Measurements from ENCODE around the gene RUNDC3A.
"Not testable (repeated sequence)": the region's sequence is repeated elsewhere in the genome, so short reads cannot be mapped to it uniquely, and the experiment has no call there.

RUNDC3A gene

GRCh38 chr17:44321246-44322120, 13.1 kb downstream of the RUNDC3A start:
- DNase-seq: no peak

DNA sequence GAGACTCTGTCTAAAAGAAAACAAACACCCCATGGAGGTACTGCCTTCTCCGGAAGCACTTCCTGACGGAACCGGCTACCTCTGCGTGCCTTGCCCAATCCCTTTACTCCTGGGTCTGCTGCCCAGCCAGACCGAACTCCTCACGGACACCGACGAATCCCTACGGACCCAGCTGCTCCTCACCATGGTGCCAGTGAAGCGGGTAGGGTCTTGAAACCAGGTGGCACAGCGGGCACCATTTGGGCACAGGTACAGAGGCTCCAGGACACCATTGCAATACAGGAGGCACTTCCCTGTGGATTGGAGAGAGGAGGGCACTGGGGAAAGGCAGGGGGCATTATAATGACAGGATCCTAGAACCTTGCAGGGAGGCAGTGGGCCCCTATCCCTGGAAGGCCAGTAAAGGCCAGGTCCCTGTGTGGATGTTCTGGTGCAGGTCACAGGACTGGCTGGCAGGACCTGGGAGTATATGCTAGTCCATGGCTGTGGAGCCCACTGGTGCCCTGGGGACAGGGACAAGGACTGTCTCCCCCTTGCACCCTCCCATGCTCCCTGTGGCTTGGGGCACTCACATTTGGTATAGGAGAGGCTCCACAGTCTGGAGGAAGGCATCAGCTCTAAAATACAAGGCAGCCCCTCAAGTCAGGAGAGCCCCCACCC, 14.0 kb downstream of the RUNDC3A start:
- no peak for DNase-seq

- no peak for DNase-seq
Measured at GRCh38 chr17:44323359-44324091, 15.1 kb downstream of the RUNDC3A start.

DNA sequence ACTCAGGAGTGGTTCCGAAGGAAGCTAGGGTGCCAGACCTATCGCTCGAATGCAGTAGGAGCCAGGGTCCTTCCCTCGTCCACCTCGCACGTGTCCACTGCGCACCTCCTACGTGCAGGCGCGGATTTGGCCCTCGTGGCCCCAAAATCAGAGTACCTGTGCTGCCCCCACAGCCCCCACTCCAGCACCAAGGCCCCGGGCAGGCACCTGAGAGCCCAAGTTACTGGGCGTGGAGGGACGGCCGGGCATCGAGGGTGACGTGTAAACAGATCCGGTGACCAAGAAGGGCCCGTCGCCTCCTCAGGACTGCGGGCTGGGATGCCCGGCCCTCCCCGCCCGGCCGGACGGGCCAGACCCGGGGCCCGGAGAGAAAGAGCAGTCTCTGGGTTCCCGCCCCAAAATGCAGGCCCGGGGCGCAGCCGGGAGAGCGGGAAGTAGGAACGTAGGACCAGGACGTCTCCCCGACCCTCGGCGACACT, 15.7 kb downstream of the RUNDC3A start:
- peak; percentile 68 for DNase-seq

- peak; percentile 97 for DNase-seq
Measured at GRCh38 chr17:44324571-44325275, 16.3 kb downstream of the RUNDC3A start, which contains the start of gene SLC25A39. Gene SLC25A39, minus strand, starts transcription at chr17:44324823. Its CDS starts 1,261 bp downstream, at chr17:44323562.

DNA sequence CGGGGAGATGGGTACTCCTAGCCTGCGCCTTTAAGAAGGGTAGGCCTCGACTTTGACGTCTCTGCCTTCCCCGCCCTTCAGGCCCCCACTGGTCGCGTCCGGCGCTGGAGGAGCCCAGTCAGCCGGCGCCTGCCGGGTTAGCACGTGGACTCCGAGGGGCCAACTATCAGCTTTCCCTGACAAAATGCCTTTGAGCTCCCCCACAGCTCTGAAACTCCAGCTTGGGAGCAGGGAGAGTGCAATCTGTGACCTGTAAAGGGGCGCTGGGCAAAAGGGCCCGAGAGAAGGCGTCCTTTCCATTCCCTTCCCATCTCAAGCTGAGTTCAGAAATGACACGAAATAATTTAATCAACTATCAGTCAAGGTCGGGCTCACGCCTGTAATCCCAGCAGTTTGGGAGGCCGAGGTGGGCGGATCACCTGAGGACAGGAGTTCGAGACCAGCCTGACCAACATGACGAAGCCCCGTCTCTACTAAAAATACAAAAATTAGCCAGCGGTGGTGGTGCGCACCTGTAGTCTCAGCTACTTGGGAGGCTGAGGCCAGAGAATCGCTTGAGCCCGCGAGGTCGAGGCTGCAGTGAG, 18.6 kb downstream of the RUNDC3A start:
- peak; percentile 94 for DNase-seq

- DNase-seq: no peak
Measured at GRCh38 chr17:44327715-44328449, 19.5 kb downstream of the RUNDC3A start.

DNA sequence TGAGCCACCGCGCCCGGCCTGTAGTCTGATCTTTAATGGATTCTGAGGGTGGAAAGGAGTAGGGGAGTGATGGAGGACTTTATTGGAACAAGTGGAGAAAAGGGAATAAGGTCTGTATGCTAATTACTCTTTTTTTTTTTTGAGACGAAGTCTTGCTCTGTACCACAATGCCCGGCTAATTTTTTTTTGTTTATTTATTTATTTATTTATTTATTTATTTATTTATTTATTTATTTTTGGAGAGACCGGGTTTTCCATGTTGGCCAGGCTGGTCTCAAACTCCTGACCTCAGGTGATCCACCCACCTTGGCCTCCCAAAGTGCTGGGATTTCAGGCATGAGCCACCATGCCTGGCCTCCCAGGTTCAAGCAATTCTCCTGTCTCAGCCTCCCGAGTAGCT, 21.1 kb downstream of the RUNDC3A start:
- not testable (repeated sequence) for DNase-seq

DNA sequence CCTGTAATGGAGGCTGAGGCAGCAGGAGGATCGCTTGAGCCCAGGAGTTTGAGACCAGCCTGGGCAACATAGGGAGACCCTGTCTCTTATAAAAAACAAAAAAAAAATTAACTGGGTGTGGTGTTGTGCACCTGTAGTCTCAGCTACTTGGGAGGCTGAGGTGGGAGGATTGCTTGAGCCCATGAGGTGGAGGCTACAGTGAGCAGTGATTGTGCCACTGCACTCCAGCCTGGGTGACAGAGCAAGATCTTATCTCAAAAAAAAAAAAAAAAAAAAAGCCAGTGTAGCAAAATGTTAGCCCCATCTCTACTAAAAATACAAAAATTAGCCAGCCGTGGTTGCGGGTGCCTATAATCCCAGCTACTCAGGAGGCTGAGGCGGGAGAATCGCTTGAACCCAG, 21.9 kb downstream of the RUNDC3A start:
- DNase-seq: not testable (repeated sequence)

DNA sequence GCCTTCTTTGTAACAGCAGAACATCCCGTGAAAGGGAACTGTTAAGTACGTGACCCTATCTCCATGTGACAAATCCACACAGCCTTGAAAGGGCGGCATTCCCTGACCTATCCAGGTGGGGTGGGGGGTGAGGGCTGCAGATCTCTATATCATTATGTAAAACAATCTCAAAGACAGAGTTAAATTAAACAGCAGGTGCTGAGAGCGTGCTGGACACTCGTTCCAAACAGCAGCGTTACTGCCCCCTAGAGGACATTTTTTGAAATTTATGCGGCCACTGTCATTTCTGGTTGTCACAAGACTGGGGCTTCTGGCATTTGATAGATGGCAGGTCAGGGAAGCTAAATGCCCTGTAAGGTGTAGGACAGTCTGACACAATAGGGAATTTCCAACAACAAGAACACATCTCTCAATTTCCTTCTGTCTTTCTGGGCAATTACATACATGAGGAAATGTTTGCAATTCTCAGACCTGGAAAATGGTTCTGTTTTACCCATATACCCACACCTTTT, 22.9 kb downstream of the RUNDC3A start:
- peak; percentile 80 for DNase-seq

- no peak for DNase-seq
Measured at GRCh38 chr17:44333371-44333770, 25.0 kb downstream of the RUNDC3A start.

DNA sequence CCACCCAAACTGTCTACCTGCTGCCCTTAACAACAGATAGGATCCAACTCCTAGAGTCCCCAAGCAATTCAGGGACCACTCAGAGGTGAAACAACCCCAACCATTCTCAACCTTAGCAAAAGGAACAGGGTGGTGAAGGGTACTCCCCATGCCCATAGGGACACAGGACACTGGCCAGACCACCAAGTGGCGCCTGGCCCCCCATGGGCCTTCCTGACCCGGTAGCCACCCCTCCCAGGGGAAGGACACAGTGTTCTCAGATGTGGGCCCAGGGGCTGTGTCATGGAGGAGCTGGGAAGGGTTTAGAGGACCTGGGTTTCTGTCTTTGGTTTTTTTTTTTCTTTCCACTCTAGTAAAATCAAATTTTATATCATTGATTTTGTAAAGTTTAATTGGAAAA, 25.9 kb downstream of the RUNDC3A start:
- no peak for DNase-seq

DNA sequence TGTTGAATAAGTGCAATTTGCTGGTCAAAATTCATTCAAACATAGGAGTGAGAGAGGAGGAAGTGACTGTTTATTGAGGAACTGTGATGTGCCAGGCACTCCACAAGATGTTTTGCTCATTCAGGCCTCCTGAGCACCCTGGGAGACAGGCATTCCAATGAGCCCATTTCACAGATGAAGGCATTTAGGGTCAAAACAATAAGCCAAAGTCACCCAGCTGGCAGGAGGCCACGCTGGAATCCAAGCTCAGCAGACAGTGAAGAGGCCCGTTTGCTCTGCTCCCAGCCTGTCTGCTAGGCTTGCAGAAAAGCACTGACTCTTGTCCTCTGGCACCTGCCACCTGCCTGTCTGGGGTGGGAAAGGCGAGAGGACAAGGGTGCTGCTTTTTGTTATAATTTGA, 26.3 kb downstream of the RUNDC3A start:
- no peak for DNase-seq

- no peak for DNase-seq
Measured at GRCh38 chr17:44335564-44335963, 27.2 kb downstream of the RUNDC3A start.

GRCh38 chr17:44335968-44336367, 27.6 kb downstream of the RUNDC3A start:
- no peak for DNase-seq

DNA sequence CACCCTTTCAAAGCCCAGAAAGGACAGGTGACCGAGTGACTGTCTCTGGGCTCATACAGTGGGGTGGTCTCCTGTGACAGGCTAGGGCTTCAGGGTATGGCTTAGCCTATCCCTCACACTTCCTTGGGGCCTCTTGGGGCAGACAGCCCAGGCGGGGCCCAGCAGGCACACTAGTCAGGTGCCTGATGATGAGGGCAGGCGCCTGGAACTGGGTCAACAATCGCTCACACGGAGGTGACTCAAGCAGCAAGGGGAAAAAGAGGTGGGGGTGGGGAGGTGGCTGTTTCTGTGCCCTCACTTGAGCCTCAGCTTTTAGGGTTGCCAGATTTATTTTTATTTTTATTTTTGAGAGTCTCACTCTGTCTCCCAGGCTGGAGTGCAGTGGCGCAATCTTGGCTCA, 30.3 kb downstream of the RUNDC3A start:
- no peak for DNase-seq

DNA sequence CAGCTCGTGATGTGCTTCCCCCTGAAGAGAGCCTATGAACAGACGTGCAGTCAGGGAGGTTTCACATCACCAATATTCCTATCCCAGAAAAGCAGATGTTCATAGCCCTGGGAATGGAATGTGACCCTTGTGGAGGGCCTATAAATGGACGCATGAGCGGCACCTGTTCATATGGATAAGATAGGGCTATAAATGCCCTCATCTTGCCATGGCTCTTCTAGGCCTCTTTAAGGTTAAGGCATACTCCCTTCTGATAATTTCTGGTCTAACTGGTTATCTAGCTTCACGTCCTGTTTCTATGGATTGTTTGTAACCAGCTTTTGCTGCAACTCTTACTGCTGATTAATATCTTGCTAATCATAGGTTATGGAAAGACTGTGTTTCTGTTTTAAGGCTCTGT, 32.2 kb downstream of the RUNDC3A start:
- not testable (repeated sequence) for DNase-seq

DNA sequence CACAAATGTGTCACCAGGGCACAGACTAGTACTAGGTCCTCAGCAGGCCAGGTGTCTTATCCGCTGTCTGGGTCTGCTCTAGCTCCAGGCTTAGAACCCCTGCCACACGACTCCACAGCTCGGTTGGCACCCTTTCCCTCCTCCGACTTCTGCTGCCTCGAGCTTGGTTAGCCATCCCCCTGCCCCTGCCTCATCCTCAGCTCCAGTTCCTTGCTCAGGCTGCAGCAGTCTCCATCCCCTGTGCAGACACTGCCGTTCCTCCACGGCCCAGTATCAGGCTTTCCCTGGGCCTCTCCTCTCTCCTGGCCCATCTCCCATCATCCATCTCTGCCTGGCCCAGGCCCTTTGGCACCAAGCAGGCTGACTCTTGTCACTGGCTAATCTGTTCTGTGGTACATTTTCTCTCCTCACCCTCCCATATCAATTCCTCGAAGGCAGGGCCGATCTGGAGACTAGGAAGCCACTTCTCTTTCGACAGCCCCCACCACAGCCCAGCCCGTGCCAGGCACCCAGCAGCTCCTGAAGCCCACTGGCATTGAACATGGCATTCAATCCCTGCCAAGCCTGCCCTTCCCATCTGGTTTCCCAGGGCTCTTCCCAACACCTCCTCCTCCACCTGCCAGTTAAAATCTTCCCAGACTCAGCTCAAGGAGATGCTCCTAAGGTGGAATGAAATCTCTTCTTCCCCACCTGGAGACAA, 35.3 kb downstream of the RUNDC3A start:
- DNase-seq: no peak

GRCh38 chr17:44344939-44345453, 36.6 kb downstream of the RUNDC3A start, which contains the start of gene GRN:
Gene GRN, plus strand, starts transcription at chr17:44345302. Its CDS starts 3,863 bp downstream, at chr17:44349165.
- DNase-seq: peak; percentile 87

- DNase-seq: no peak
Measured at GRCh38 chr17:44345454-44346026, 37.1 kb downstream of the RUNDC3A start.
